ENCODE data around the gene MACROH2A2. TPM values are rescaled to one million over a fixed set of nuclear protein-coding genes. Genes with fewer than 3 reads are reported as not detected.

MACROH2A2 gene
- total and polyA plus RNA-seq, 2 of the 13 experiments (the other 11 are each of a cell fraction or from before 2014, with no cell fraction given), result 9.8 to 43.1 TPM

- TF ChIP-seq HMG20B (CRISPR knock-in tag; conservative IDR thresholded peaks at IDR 0.05) (no peak), THRA (CRISPR knock-in tag; IDR thresholded peaks at IDR 0.05; ENCODE audit: borderline replicate concordance) (no peak), TAF1 (CRISPR knock-in tag; IDR thresholded peaks at IDR 0.05) (peak; percentile 55; the same call in 1 of the 2 replicates), ZNF780A (CRISPR knock-in tag; IDR thresholded peaks at IDR 0.05) (no peak), SP1 (IDR thresholded peaks at IDR 0.05) (no peak), SP1 (CRISPR knock-in tag; IDR thresholded peaks at IDR 0.05) (no peak), GATA4 (IDR thresholded peaks at IDR 0.05; ENCODE audit: borderline replicate concordance, low read depth) (no peak), ZC3H4 (CRISPR knock-in tag; IDR thresholded peaks at IDR 0.05; ENCODE audit: borderline replicate concordance) (no peak), TRIM22 (IDR thresholded peaks at IDR 0.05) (no peak), ZNF891 (CRISPR knock-in tag; IDR thresholded peaks at IDR 0.05) (peak; percentile 19; the same call in 1 of the 2 replicates), RFXAP (CRISPR knock-in tag; IDR thresholded peaks at IDR 0.05; ENCODE audit: borderline replicate concordance) (no peak), DNMT3B (CRISPR knock-in tag; conservative IDR thresholded peaks at IDR 0.05) (no peak), PRDM4 (CRISPR knock-in tag; IDR thresholded peaks at IDR 0.05; ENCODE audit: borderline replicate concordance) (no peak), PHB2 (IDR thresholded peaks at IDR 0.05; ENCODE audit: partially characterized antibody) (no peak), MAZ (IDR thresholded peaks at IDR 0.05; ENCODE audit: borderline replicate concordance, low read depth, low read length) (peak; percentile 47; the same call in 1 of the 2 replicates), MAZ (CRISPR knock-in tag; IDR thresholded peaks at IDR 0.05; ENCODE audit: low read depth) (no peak), ZNF644 (CRISPR knock-in tag; IDR thresholded peaks at IDR 0.05; ENCODE audit: low read depth) (no peak), KDM2A (CRISPR knock-in tag; IDR thresholded peaks at IDR 0.05; ENCODE audit: borderline replicate concordance, low read depth) (peak; percentile 71; the same call in 1 of the 2 replicates), HIVEP1 (CRISPR knock-in tag; IDR thresholded peaks at IDR 0.05) (peak; percentile 55; the same call in 1 of the 2 replicates), CC2D1A (CRISPR knock-in tag; IDR thresholded peaks at IDR 0.05) (no peak), MXD1 (CRISPR knock-in tag; IDR thresholded peaks at IDR 0.05) (0 out of 2 replicates have a peak, but pooled peaks have one; percentile 22), ZSCAN9 (CRISPR knock-in tag; IDR thresholded peaks at IDR 0.05; ENCODE audit: borderline replicate concordance) (no peak), ZMAT3 (CRISPR knock-in tag; conservative IDR thresholded peaks at IDR 0.05) (no peak), MNT (IDR thresholded peaks at IDR 0.05) (no peak), STAG1 (CRISPR knock-in tag; IDR thresholded peaks at IDR 0.05) (peak; percentile 28; the same call in 1 of the 2 replicates)
Observed at GRCh38 chr10:70052462-70053217, at the start of gene MACROH2A2 (continued).
